ENCODE data around the gene SIDT2.
A peak's percentile ranks its signal among the peaks of the same experiment; 100 is the strongest.
"Not testable (repeated sequence)": the region's sequence is repeated elsewhere in the genome, so short reads cannot be mapped to it uniquely, and the experiment has no call there.

SIDT2 gene

DNA sequence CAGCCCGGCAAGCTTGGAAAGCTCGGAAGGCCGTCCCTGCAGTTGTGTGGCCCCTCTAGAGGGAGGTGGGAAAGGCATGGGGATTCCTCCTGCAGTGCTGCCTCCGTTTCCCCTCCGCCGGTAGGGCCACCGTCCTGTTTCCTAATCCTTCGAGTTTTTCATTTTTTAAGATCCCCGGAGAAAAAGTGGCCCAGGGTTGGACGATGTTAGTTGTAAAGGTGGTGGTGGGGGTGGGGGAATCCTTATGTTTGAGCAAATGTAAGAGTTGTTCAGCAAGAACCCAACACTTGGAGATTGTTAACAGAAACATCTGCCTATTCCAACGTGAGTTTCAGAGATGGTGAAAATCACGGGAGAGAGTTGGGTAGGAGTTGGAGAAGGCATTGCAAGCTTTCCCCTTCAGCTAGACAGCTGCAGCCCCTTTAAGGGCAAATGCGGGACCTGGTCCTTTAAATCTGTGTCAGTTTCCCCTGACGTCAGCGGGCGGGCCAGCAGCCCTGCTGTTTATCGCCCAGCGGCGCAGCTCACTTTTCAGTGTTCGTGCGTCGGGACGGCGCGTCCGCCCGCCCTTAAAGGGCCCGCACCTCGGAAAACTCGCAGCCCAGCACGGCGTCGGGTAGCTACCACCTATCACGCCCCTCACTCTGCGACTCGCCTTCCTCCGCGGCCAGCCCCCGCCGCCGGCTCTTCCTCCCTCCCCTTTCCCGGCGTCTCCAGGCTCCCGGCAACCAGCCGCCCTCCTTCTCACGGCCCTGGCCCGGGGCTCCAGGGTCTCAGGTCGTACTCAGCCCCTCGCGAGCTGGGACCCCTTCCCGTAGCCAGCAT is at the start of gene SIDT2:
Gene SIDT2 (plus strand): TSS at position 534 of the 825 bp plus-strand sequence. CDS start 521 bp downstream, outside the sequence.
- peaks cover 22 to 46% of the 10 kb centered on the region in 2 donors for H3K4me1 Mint-ChIP-seq
- peak; percentile 94 to 96 for ATAC-seq (replicated peaks)
- peak; percentile 85 for DNase-seq
- H3K9me3 Mint-ChIP-seq, result no peaks in the 10 kb centered on the region
- H3K27me3 Mint-ChIP-seq, result no peaks in the 10 kb centered on the region
- peaks cover 14 to 16% of the 10 kb centered on the region in 2 donors for H3K36me3 Mint-ChIP-seq
- H3K4me3 Mint-ChIP-seq, result peak within 1 kb of the TSS; percentile 98
- peak within 1 kb of the TSS; percentile 98 for H3K27ac Mint-ChIP-seq

DNA sequence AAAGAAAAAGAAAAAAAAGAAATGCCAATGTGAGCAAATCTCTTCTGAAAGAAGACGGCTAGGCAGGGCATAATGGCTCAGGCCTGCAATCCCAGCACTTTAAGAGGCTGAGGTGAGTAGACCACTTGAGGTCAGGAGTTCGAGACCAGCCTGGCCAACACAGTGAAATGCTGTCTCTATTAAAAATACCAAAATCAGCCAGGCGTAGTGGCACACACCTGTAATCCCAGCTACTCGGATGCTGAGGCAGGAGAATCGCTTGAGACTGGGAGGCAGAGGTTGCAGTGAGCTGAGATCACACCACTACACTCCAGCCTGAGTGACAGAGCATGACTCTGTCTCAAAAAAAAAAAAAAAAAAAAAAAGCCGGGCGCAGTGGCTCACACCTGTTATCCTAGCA is 48.1 kb upstream of the SIDT2 start:
- not testable (repeated sequence) for ATAC-seq (replicated peaks); H3K4me1 Mint-ChIP-seq; H3K4me3 Mint-ChIP-seq; H3K27ac Mint-ChIP-seq; H3K36me3 Mint-ChIP-seq; DNase-seq; H3K9me3 Mint-ChIP-seq
- peaks cover 3 to 11% of the 10 kb centered on the region in 2 donors for H3K27me3 Mint-ChIP-seq

DNA sequence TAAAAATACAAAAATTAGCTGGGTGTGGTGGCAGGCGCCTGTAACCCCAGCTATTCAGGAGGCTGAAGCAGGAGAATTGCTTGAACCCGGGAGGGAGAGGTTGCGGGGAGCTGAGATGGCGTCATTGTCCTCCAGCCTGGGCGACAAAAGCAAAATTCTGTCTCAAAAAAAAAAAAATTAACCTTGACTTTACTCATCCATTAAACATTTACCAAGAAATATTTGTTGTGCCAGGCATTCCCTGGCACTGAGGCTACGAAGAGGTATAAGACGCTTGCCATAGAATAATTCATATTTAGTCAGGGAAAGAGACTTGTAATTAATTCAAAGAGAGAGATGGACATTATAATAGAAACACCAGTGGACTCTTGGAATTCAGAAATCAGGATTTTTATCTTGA is 47.7 kb upstream of the SIDT2 start:
- H3K4me3 Mint-ChIP-seq, result no peak overlapping the region
- no peak overlapping the region for H3K27ac Mint-ChIP-seq
- ATAC-seq (replicated peaks), result no peak
- H3K4me1 Mint-ChIP-seq, result peaks cover 0 to 2% of the 10 kb centered on the region in 2 donors
- no peaks in the 10 kb centered on the region for H3K9me3 Mint-ChIP-seq
- peaks cover 3 to 11% of the 10 kb centered on the region in 2 donors for H3K27me3 Mint-ChIP-seq
- no peak for DNase-seq
- H3K36me3 Mint-ChIP-seq, result no peaks in the 10 kb centered on the region

DNA sequence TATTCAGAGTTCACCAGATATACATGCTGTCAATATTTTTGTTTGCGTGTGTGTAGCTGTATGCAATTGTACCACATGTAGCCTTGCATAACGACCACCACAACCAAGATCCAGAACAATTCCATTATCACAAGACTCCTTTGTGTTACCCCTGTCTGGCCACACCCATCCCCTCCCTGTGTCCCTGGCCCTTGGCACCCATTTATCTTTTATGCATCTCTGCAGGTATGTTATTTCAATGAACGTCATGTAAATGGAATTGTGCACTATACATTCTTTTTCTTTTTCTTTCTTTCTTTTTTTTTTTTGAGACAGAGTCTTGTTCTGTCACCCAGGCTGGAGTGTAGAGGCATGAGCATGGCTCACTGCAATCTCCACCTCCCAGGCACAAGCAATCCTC is 44.1 kb upstream of the SIDT2 start:
- ATAC-seq (replicated peaks), result no peak
- no peak for DNase-seq

GRCh38 chr11:117134979-117135378 is 43.6 kb upstream of the SIDT2 start:
- not testable (repeated sequence) for ATAC-seq (replicated peaks); H3K4me3 Mint-ChIP-seq; H3K9me3 Mint-ChIP-seq; H3K36me3 Mint-ChIP-seq; H3K27ac Mint-ChIP-seq; H3K27me3 Mint-ChIP-seq; DNase-seq; H3K4me1 Mint-ChIP-seq

More for the DNA sequence above, 44.1 kb upstream of the SIDT2 start:
- H3K36me3 Mint-ChIP-seq, result no peaks in the 10 kb centered on the region
- H3K9me3 Mint-ChIP-seq, result no peaks in the 10 kb centered on the region
- H3K4me3 Mint-ChIP-seq, result no peak overlapping the region
- peaks cover 2 to 3% of the 10 kb centered on the region in 2 donors for H3K27me3 Mint-ChIP-seq
- H3K27ac Mint-ChIP-seq, result no peak overlapping the region
- H3K4me1 Mint-ChIP-seq, result peaks cover 0 to 1% of the 10 kb centered on the region in 2 donors

DNA sequence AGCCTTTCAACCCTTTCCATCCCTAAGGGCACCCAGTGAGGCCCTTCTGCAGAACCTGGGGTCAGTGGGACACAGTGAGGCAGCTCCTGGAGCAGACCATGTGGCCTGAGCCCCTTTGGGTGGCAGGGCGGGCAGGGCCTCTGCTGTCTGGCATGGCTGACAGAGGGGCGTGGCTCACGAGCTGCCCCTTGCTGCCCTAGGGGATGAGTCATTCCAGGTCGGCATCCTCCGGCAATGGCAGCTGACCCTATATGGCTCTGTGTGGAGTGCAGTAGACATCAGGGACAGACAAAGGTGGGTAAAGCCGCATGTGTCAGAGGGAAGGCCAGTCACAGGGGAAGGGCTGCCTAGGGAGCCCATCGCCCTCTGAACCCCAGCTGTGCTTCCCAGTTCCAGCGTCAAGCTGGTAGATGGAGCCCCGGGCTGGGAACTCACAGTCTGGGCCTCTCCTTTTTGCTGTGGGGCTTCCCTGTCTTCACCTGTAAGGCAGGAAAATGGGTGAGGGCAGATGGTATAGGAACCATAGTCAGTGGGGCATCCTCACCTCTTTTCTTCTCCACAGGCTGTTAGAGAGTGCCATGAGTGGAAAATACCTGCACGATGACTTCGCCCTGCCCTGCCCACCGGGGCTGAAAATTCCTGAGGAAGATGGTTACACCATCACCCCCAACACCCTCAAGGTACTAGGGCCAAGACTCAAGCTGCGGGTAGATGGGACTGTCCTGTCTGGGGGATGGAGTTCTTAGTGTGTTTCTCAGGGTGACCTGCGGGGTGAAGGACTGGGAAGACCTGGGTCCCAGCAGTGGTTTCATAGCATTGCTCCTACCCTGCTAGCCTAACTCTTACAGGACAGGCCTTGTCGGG is 41.1 kb upstream of the SIDT2 start:
- not testable (repeated sequence) for H3K4me1 Mint-ChIP-seq; DNase-seq; H3K9me3 Mint-ChIP-seq; ATAC-seq (replicated peaks); H3K4me3 Mint-ChIP-seq; H3K27ac Mint-ChIP-seq; H3K36me3 Mint-ChIP-seq
- H3K27me3 Mint-ChIP-seq, result peaks cover 12% of the 10 kb centered on the region in 2 donors

- ATAC-seq (replicated peaks) (peak; percentile 54 to 55), DNase-seq (peak; percentile 2)
- H3K4me1 Mint-ChIP-seq, result peaks cover 24 to 40% of the 10 kb centered on the region in 2 donors
- peak overlapping the region; percentile 98 for H3K27ac Mint-ChIP-seq
- peaks cover 9 to 12% of the 10 kb centered on the region in 2 donors for H3K27me3 Mint-ChIP-seq
- H3K9me3 Mint-ChIP-seq, result no peaks in the 10 kb centered on the region
- H3K36me3 Mint-ChIP-seq, result peaks cover 18 to 26% of the 10 kb centered on the region in 2 donors
- peak overlapping the region; percentile 96 for H3K4me3 Mint-ChIP-seq
These were observed 35.2 kb upstream of the SIDT2 start for GRCh38 chr11:117143390-117143789.

- peaks cover 23 to 40% of the 10 kb centered on the region in 2 donors for H3K4me1 Mint-ChIP-seq
- peaks cover 18 to 26% of the 10 kb centered on the region in 2 donors for H3K36me3 Mint-ChIP-seq
- H3K4me3 Mint-ChIP-seq, result peak within 1 kb of the TSS; percentile 96
- ATAC-seq (replicated peaks) (peak; percentile 92 to 94), DNase-seq (peak; percentile 94)
- H3K27ac Mint-ChIP-seq, result peak within 1 kb of the TSS; percentile 99
- peaks cover 9 to 12% of the 10 kb centered on the region in 2 donors for H3K27me3 Mint-ChIP-seq
- H3K9me3 Mint-ChIP-seq, result no peaks in the 10 kb centered on the region
These were observed 34.6 kb upstream of the SIDT2 start, which contains the start of gene PAFAH1B2 for GRCh38 chr11:117143871-117144476. Gene PAFAH1B2 (plus strand): TSS chr11:117144287. CDS start chr11:117152448, 8,161 bp downstream.

- H3K27ac Mint-ChIP-seq, result peak overlapping the region; percentile 99
- H3K4me1 Mint-ChIP-seq, result peaks cover 23 to 40% of the 10 kb centered on the region in 2 donors
- H3K9me3 Mint-ChIP-seq, result no peaks in the 10 kb centered on the region
- H3K4me3 Mint-ChIP-seq, result peak overlapping the region; percentile 96
- H3K36me3 Mint-ChIP-seq, result peaks cover 18 to 26% of the 10 kb centered on the region in 2 donors
- peaks cover 6 to 7% of the 10 kb centered on the region in 2 donors for H3K27me3 Mint-ChIP-seq
- ATAC-seq (replicated peaks), result peak; percentile 59 to 64
- peak; percentile 55 for DNase-seq
These were observed 33.8 kb upstream of the SIDT2 start for GRCh38 chr11:117144477-117145392.

DNA sequence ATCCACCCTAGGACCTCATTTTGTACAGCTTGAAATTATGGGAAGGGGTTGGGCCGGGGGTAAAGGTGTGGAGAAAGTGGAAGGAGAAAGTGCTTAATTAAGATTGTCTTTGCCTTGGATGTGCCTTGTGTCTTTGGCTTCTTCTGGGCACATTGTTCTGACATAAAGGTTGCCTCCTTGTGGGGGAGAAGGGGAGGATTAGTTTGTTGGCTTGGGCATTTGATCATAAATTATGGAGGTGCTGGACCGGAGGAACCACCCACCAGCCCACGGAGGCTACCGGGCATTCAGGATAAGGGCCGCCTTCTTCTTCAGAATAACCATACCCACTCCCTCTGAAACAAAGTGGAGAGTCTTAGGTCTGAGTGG is 33.2 kb upstream of the SIDT2 start:
- Mint-ChIP-seq H3K4me3 (peak overlapping the region; percentile 96), H3K27me3 (peaks cover 0 to under 1% of the 10 kb centered on the region in 2 donors), H3K4me1 (peaks cover 23 to 43% of the 10 kb centered on the region in 2 donors), H3K27ac (peak overlapping the region; percentile 99), H3K9me3 (no peaks in the 10 kb centered on the region), H3K36me3 (peaks cover 18 to 29% of the 10 kb centered on the region in 2 donors)
- DNase-seq (no peak), ATAC-seq (replicated peaks) (no peak)

- Mint-ChIP-seq H3K4me1 (peaks cover 21 to 47% of the 10 kb centered on the region in 2 donors), H3K27ac (no peak overlapping the region), H3K36me3 (peaks cover 18 to 32% of the 10 kb centered on the region in 2 donors), H3K9me3 (no peaks in the 10 kb centered on the region), H3K27me3 (no peaks in the 10 kb centered on the region), H3K4me3 (peak overlapping the region; percentile 39 to 96)
- DNase-seq (no peak), ATAC-seq (replicated peaks) (no peak)
These were observed 32.0 kb upstream of the SIDT2 start for GRCh38 chr11:117146521-117146920.

- Mint-ChIP-seq H3K27me3 (no peaks in the 10 kb centered on the region), H3K27ac (no peak overlapping the region), H3K9me3 (no peaks in the 10 kb centered on the region), H3K4me3 (no peak overlapping the region), H3K4me1 (peaks cover 10 to 38% of the 10 kb centered on the region in 2 donors), H3K36me3 (peaks cover 20 to 28% of the 10 kb centered on the region in 2 donors)
- ATAC-seq (replicated peaks), result no peak
- DNase-seq, result no peak
These were observed 26.5 kb upstream of the SIDT2 start for GRCh38 chr11:117152066-117152465.

DNA sequence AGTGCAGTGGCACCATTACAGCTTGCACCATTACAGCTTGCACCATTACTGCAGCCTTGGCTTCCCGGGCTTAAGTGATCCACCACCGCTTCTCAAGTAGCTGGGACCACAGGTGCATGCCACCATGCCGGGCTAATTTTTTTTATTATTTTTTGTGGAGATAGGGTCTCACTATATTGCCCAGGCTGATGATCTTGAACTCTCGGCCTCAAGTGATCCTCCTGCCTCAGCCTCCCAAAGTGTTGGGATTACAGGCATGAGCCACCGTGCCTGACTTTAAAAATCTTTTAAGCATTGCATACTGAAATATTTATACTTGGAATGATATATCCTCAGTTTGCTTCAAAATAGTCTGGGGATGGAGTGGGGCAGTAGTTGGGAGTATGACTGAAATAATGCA is 24.1 kb upstream of the SIDT2 start:
- peaks cover 25 to 30% of the 10 kb centered on the region in 2 donors for H3K36me3 Mint-ChIP-seq
- H3K4me3 Mint-ChIP-seq, result no peak overlapping the region
- H3K27ac Mint-ChIP-seq, result no peak overlapping the region
- H3K4me1 Mint-ChIP-seq, result peaks cover 9 to 33% of the 10 kb centered on the region in 2 donors
- DNase-seq, result no peak
- no peak for ATAC-seq (replicated peaks)
- no peaks in the 10 kb centered on the region for H3K27me3 Mint-ChIP-seq
- H3K9me3 Mint-ChIP-seq, result no peaks in the 10 kb centered on the region

Measured in stimulated activated naive B cell treated with anti-CD40 and anti-IgM and Interleukin-4, amounts not matched to agents 10 μg/mL and 1 μg/mL and 100 μg/mL, for 72 hours (primary cell).